Naive B cell (primary cell): ENCODE data around the gene TSHR. TPM values are rescaled to one million over a fixed set of nuclear protein-coding genes. Genes with fewer than 3 reads are reported as not detected.
"Not testable (repeated sequence)": the region's sequence is repeated elsewhere in the genome, so short reads cannot be mapped to it uniquely, and the experiment has no call there.

Experiments used
- ATAC-seq, 2 donors: fragments of 150-1000 bp; cut with Tn5 transposase; 2 replicates each; pipeline ENCODE4 v1.10.0; 2021; ENCODE audit warnings: low read depth in 2 of 2, mild to moderate bottlenecking in 2 of 2, moderate library complexity in 2 of 2
- DNase-seq: peaks from one replicate; pipeline ENCODE4 v3.0.0; 2022
- H3K27ac Mint-ChIP-seq, 6 donors: one replicate each; pipeline ENCODE4 v1.8.0; 2020 to 2022; ENCODE audit warnings: mild to moderate bottlenecking in 6 of 6, mixed read lengths in 6 of 6, moderate library complexity in 5 of 6, inconsistent platforms in 2 of 6
- H3K27me3 Mint-ChIP-seq, 3 donors: one replicate each; pipeline ENCODE4 v1.8.0; 2021 to 2022; ENCODE audit warnings: mixed read lengths in 3 of 3, mild to moderate bottlenecking in 1 of 3
- H3K36me3 Mint-ChIP-seq, 2 donors: one replicate each; pipeline ENCODE4 v1.8.0; 2020 to 2022; ENCODE audit warnings: mixed read lengths in 2 of 2, inconsistent platforms in 1 of 2, mild to moderate bottlenecking in 1 of 2
- H3K4me1 Mint-ChIP-seq, 3 donors: one replicate each; pipeline ENCODE4 v1.8.0; 2020 to 2022; ENCODE audit warnings: mixed read lengths in 3 of 3, inconsistent platforms in 1 of 3, mild to moderate bottlenecking in 1 of 3, moderate library complexity in 1 of 3
- H3K4me3 Mint-ChIP-seq, 8 donors: one replicate each; pipeline ENCODE4 v1.8.0; 2020 to 2022; ENCODE audit warnings: mild to moderate bottlenecking in 8 of 8, mixed read lengths in 8 of 8, moderate library complexity in 8 of 8, inconsistent platforms in 2 of 8
- H3K9me3 Mint-ChIP-seq, 7 donors: one replicate each; pipeline ENCODE4 v1.8.0; 2020 to 2022; ENCODE audit warnings: mixed read lengths in 7 of 7, mild to moderate bottlenecking in 5 of 7, inconsistent platforms in 2 of 7, moderate library complexity in 1 of 7
- polyA plus RNA-seq, 6 donors: library from polyadenylated mRNA; unstranded; fragments of 300-500 nt; fragmentation: Illumina TruSeq; gene quantifications; one replicate each; pipeline ENCODE4 v1.2.3, GENCODE V29; 2021; ENCODE audit warnings: low read depth in 6 of 6

The TSHR gene
- not detected for polyA plus RNA-seq

DNA sequence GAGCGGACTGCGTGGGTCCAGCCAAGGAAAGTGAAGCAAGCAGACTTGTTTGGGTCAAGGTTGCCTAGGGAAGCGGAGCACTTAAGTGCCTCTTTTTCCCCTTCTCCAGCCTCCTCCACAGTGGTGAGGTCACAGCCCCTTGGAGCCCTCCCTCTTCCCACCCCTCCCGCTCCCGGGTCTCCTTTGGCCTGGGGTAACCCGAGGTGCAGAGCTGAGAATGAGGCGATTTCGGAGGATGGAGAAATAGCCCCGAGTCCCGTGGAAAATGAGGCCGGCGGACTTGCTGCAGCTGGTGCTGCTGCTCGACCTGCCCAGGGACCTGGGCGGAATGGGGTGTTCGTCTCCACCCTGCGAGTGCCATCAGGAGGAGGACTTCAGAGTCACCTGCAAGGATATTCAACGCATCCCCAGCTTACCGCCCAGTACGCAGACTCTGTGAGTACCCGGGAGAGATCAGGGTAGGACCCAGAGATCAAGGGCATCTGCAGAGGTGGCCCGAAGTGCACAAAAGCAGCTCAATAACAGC is at the start of gene TSHR:
TSS of gene TSHR (plus strand) at position 206 of the 526 bp plus-strand sequence. CDS start at position 266, 60 bp downstream.
- Mint-ChIP-seq H3K4me3 (peak within 1 kb of the TSS; percentile 65 to 94 (median 91)), H3K27ac (peak within 1 kb of the TSS in 3 of 6 donors; percentile 38 to 83 (median 63))
- no peak for DNase-seq

DNA sequence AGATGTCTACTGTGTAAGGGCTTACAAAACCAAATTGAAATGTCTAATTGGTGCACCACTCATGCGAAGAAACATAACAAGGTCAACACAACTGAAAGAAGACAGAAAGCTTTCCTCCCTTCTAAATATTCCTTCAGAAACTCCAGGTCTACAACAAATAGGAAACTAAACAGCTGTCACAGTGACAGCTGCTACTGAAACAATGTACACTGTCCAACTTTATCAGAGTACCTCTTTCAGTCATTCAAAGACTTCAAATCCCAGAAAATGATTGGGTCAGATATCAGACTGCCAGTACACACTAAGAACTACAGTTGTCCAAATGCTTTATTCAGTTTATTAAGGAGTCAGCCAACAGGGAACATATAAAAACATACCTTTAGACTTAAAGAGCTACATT is 49.1 kb upstream of the TSHR start:
- Mint-ChIP-seq H3K4me3 (no peak overlapping the region), H3K27ac (no peak overlapping the region), H3K9me3 (no peaks in the 10 kb centered on the region), H3K4me1 (no peaks in the 10 kb centered on the region), H3K36me3 (peaks cover 0 to 26% of the 10 kb centered on the region in 2 donors), H3K27me3 (no peaks in the 10 kb centered on the region)
- ATAC-seq, result no peak
- no peak for DNase-seq

More for the DNA sequence above, at the start of gene TSHR:
- H3K36me3 Mint-ChIP-seq, result no peaks in the 10 kb centered on the region
- H3K9me3 Mint-ChIP-seq, result no peaks in the 10 kb centered on the region
- H3K27me3 Mint-ChIP-seq, result peaks cover 0 to 15% (median 8%) of the 10 kb centered on the region in 3 donors
- peaks cover 32 to 41% (median 35%) of the 10 kb centered on the region in 3 donors for H3K4me1 Mint-ChIP-seq
- ATAC-seq, result no peak

DNA sequence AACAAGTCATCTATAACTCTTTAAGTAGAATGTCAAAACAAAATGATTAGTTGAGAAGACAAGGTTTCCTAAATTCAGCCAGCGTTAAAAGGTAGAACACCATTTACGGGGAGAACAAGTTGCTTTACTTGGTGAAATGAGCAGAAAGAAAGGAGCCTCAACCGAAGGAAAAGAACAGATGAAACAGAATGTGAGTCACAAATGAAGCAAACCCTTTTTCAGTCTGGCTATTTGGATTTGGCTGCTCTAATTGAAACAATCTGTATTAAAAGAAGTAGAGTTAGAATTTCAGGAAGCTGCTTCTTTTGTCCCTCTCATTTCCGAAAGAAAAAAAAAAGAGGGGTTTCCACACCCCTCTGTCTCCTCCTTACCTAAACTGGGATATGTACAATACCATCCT is 48.5 kb upstream of the TSHR start:
- Mint-ChIP-seq H3K9me3 (no peaks in the 10 kb centered on the region), H3K4me3 (no peak overlapping the region), H3K27ac (no peak overlapping the region), H3K27me3 (no peaks in the 10 kb centered on the region), H3K36me3 (peaks cover 0 to 21% of the 10 kb centered on the region in 2 donors), H3K4me1 (no peaks in the 10 kb centered on the region)
- no peak for ATAC-seq
- DNase-seq, result no peak

DNA sequence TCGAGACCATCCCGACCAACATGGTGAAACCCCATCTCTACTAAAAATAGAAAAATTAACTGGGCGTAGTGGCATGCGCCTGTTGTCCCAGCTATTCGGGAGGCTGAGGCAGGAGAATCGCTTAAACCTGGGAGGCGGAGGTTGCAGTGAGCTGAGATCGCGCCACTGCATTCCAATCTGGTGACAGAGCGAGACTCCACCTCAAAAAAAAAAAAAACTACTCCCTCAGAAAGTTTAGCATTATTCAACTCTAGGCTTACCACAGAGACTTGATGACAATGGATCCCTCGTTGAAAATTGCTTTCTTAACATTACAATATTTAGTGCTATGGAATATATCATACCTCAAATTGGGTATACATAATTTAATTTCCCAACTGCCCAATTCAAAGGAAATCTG is 43.4 kb upstream of the TSHR start:
- H3K4me3 Mint-ChIP-seq, DNase-seq, H3K4me1 Mint-ChIP-seq, H3K27me3 Mint-ChIP-seq, ATAC-seq, H3K27ac Mint-ChIP-seq, H3K9me3 Mint-ChIP-seq: not testable (repeated sequence)
- peaks cover 0 to 26% of the 10 kb centered on the region in 2 donors for H3K36me3 Mint-ChIP-seq

DNA sequence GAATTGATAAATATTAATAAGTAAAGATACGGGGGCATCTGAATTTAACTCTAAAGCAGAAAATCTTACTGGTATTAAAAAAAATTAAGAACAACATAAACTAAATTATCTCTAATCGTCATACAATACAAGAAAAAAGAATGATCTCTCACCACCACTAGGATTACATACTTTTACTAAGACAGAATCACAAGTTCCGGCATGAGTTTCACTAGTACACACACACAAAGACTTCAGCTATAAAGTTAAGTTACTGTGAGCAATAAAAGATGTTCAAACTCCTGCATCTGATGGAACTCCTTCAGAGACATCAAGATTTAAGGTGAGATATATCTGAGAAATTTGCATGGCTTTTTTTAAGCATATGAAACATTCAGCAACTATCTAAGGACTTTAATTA is 35.8 kb upstream of the TSHR start:
- Mint-ChIP-seq H3K4me1 (no peaks in the 10 kb centered on the region), H3K4me3 (no peak overlapping the region), H3K27me3 (no peaks in the 10 kb centered on the region), H3K27ac (no peak overlapping the region), H3K36me3 (peaks cover 10 to 25% of the 10 kb centered on the region in 2 donors), H3K9me3 (peaks cover 0 to 5% (median 2%) of the 10 kb centered on the region in 7 donors)
- DNase-seq (no peak), ATAC-seq (no peak)

DNA sequence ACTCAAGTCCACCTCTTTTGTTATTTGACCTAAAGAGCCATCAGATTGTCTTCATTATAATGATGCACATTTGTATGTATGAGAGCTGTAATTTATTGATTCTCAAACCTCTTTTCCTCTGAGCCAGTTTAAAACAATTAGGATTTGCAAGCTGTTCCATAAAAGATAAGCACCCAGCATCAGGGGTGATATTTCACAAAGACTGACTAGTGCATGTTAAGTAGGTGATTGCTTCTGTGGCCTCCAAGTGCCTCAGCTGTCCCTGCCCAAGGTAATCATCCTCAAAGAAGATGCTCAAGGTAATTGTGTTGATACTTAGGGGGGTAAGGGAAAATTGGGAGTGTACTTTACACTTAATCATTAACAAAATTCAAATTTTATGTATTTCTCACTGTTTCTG is 32.1 kb upstream of the TSHR start:
- ATAC-seq (no peak), DNase-seq (no peak)
- H3K4me3 Mint-ChIP-seq, result no peak overlapping the region
- peaks cover 19 to 30% of the 10 kb centered on the region in 2 donors for H3K36me3 Mint-ChIP-seq
- peak overlapping the region in 1 of 6 donors; percentile 3 for H3K27ac Mint-ChIP-seq
- H3K4me1 Mint-ChIP-seq, result no peaks in the 10 kb centered on the region
- peaks cover 6 to 21% (median 16%) of the 10 kb centered on the region in 7 donors for H3K9me3 Mint-ChIP-seq
- H3K27me3 Mint-ChIP-seq, result peaks cover 0 to 7% (median 3%) of the 10 kb centered on the region in 3 donors

DNA sequence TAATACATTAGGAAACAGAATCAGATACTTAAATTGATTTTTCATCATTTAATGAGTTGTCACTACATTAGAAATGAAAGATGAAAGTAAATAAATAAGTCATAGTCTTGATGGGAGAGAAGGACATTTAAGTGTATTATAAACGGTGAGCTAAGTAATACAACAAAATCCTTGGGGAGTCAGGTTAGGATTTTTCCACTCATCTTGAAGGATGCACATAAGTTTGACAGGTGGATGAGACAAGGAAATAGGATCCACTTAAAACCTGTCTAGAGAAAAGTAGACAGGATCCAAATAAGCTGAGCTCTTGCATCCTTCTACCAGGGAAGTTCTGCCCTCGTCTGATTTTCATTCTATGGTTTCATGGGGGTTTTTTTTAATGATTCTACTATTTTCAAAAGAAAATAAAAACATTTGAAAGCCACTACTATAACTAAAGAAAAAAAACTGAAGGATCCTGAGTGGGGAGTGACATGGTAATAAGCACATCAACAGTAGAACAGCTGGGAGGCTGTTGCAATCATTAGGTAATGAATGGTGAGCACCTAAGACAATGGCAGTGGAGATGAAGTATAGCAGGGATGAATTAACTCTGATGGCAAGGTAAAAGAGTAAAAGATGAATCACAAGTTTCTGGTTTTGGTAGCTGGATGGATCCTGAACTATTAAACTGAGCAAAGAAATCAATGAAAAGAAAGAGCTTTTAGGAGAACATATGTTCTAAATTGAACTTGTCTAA is 30.9 kb upstream of the TSHR start:
- no peak for DNase-seq
- Mint-ChIP-seq H3K27ac (no peak overlapping the region), H3K27me3 (peaks cover 0 to 10% (median 3%) of the 10 kb centered on the region in 3 donors), H3K9me3 (peaks cover 7 to 33% (median 23%) of the 10 kb centered on the region in 7 donors), H3K4me3 (no peak overlapping the region), H3K4me1 (no peaks in the 10 kb centered on the region), H3K36me3 (peaks cover 25 to 33% of the 10 kb centered on the region in 2 donors)
- no peak for ATAC-seq

DNA sequence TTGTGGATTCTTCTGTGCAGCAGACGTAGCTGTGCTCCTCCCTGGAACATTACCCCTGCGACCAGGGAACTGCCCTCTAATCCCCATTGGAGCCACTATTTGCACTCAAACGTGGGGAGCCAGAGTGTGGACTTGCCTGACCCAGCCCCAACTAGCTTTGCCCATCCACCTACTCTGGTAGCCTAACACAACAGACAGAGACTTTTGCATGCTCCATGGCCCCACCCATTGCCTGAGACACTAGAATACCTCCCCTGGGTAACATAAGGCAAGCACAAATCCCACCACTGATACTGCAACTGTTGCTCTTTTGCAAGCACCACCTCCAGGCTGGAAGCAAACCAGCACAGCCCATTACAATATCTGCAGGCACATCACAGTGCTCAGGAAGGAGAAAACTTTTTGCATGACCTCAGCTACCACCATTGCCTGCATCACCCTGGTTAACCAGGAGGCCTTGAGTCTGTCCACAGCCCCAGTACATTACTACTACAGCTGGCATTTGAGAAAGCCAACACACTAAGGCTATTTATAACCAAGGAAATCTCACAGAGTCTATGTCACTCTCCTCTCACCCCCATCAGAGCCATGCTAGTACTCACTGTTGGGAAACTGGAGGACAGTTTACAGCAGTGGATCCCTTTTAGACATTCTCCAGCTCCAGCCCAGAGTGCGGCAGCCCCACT is 28.9 kb upstream of the TSHR start:
- H3K36me3 Mint-ChIP-seq, result peaks cover 25 to 33% of the 10 kb centered on the region in 2 donors
- no peak overlapping the region for H3K4me3 Mint-ChIP-seq
- peak overlapping the region in 1 of 6 donors; percentile 49 for H3K27ac Mint-ChIP-seq
- H3K4me1 Mint-ChIP-seq, result peaks cover 11 to 16% (median 15%) of the 10 kb centered on the region in 3 donors
- ATAC-seq (no peak), DNase-seq (no peak)
- H3K27me3 Mint-ChIP-seq, result peaks cover 0 to 10% (median 3%) of the 10 kb centered on the region in 3 donors
- peaks cover 7 to 34% (median 23%) of the 10 kb centered on the region in 7 donors for H3K9me3 Mint-ChIP-seq

DNA sequence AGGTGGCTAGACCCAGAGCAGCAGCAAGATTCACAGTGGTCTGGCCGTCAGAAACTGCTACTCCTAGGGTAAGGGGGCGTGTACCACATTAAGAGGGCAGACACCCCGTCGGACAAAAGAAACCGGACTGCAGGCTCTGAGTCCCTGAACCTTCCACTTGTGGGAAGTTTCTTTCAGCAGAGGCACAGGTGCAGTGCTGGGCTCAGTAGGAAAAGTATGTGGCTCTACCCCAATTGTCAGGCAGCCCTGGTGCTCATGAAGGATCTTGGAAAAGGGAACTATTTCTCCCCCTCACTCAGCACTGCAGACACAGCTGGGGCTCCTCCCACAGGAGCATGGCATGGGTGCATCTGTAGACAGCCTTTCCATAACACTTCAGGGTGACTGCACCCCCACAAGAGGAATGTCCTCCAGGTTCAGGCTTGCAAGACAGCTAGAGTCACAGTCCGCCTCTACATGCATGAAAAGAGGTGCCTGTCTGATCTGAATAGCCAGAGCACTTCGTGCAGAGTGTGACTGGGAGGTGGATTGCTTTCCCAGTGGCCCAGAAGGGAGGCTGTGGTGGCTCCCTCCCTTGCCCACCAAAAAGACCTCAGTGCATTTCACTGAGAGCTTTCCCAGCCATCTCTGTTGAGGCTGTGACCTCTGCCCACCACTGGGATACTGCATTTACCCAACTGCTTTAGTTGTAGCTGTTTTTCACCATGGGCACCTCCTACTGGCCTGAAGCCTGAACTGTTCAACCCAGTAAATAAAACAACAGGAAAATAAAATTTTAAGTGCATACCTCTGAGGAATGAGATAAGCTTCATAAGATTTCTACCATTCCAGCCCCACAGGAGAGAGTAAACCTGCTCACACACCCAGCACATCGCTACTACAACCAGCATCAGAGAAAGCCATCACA is 28.1 kb upstream of the TSHR start:
- peaks cover 0 to 10% (median 3%) of the 10 kb centered on the region in 3 donors for H3K27me3 Mint-ChIP-seq
- H3K36me3 Mint-ChIP-seq, result peaks cover 25 to 33% of the 10 kb centered on the region in 2 donors
- peak overlapping the region in 1 of 8 donors; percentile 15 for H3K4me3 Mint-ChIP-seq
- peaks cover 12 to 21% (median 16%) of the 10 kb centered on the region in 3 donors for H3K4me1 Mint-ChIP-seq
- H3K27ac Mint-ChIP-seq, result no peak overlapping the region
- ATAC-seq, result no peak
- no peak for DNase-seq
- peaks cover 7 to 34% (median 23%) of the 10 kb centered on the region in 7 donors for H3K9me3 Mint-ChIP-seq

DNA sequence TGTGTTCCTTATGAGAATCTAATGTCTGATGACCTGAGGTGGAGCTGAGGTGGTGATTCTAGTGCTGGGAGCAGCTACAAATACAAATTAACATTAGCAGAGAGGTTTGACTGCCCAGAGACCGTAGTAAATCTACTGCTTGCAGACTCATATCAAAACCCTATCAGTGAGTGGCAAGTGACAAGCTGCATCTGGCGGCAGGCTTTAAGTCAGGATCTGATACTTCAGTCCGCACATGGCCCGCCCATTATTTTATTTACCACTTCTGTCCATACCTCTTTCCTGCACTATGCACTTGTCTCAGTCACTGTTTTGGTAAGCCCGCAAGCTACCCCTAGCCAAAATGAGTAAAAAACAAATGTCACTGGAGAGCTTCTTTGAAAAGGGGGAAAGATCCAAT is 25.3 kb upstream of the TSHR start:
- no peak for DNase-seq
- peaks cover 20 to 25% (median 23%) of the 10 kb centered on the region in 3 donors for H3K4me1 Mint-ChIP-seq
- ATAC-seq, result no peak
- peak overlapping the region in 1 of 8 donors; percentile 38 for H3K4me3 Mint-ChIP-seq
- H3K9me3 Mint-ChIP-seq, result peaks cover 4 to 27% (median 16%) of the 10 kb centered on the region in 7 donors
- peaks cover 13 to 18% of the 10 kb centered on the region in 2 donors for H3K36me3 Mint-ChIP-seq
- peak overlapping the region in 3 of 6 donors; percentile 53 to 89 (median 68) for H3K27ac Mint-ChIP-seq
- H3K27me3 Mint-ChIP-seq, result peaks cover 7 to 18% (median 8%) of the 10 kb centered on the region in 3 donors

DNA sequence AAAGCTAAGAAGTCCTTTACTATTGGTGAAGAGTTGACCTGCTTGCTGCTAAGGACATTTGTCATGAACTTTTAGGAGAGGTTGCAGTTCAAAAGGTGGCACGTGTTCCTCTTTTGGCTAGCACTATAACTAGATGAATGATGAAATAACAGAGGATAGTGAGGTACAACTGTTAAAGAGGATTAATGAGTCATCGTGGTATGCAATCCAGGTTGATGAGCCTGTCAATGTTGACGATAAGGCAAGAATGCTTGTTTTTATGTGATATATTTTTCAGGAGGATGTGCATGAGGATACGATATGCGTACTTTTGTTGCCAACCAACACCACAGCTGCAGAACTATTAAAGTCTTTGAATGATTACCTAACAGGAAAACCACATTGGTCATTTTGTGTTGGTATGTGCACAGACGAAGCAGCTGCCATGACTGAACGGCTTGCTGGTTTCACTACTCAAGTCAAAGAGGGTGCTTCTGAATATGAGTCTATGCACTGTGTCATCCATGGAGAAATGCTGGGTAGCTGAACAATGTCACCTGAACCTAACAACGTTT is 24.5 kb upstream of the TSHR start:
- H3K4me3 Mint-ChIP-seq, result peak overlapping the region in 4 of 8 donors; percentile 21 to 67 (median 42)
- peaks cover 13% of the 10 kb centered on the region in 2 donors for H3K36me3 Mint-ChIP-seq
- peaks cover 20 to 25% (median 23%) of the 10 kb centered on the region in 3 donors for H3K4me1 Mint-ChIP-seq
- peaks cover 7 to 18% (median 8%) of the 10 kb centered on the region in 3 donors for H3K27me3 Mint-ChIP-seq
- peak overlapping the region in 4 of 6 donors; percentile 5 to 39 (median 24) for H3K27ac Mint-ChIP-seq
- ATAC-seq (peak; percentile 90 to 92), DNase-seq (peak; percentile 64)
- H3K9me3 Mint-ChIP-seq, result peaks cover 3 to 21% (median 14%) of the 10 kb centered on the region in 7 donors

DNA sequence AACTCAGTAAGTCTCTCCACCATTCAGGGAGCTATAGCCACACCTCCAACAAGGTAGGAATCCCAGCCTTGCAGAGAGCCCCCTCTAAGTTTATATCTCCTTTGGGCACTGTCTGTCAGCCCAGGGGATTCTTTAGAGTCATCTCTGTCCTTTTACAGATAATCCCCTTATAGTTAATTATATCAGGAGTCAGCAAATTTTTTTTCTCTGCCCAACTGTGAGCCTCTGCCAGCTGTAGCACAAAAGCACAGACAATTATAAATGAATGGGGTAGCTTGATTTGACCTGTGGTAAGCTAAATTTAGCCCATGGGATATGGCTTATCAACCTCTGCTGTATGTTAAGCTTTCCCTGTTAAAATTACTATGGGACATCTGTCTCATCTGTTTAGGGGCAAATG is 22.1 kb upstream of the TSHR start:
- ATAC-seq, result no peak
- H3K27ac Mint-ChIP-seq, result peak overlapping the region in 3 of 6 donors; percentile 16 to 49 (median 47)

More for the DNA sequence above, 22.1 kb upstream of the TSHR start:
- peaks cover 20 to 25% (median 23%) of the 10 kb centered on the region in 3 donors for H3K4me1 Mint-ChIP-seq
- peaks cover 5 to 7% of the 10 kb centered on the region in 2 donors for H3K36me3 Mint-ChIP-seq
- no peak overlapping the region for H3K4me3 Mint-ChIP-seq
- peaks cover 1 to 14% (median 7%) of the 10 kb centered on the region in 7 donors for H3K9me3 Mint-ChIP-seq
- H3K27me3 Mint-ChIP-seq, result peaks cover 7 to 12% (median 8%) of the 10 kb centered on the region in 3 donors
- no peak for DNase-seq
